ENCODE measurements around the gene FAM163B. TPM values are rescaled to one million over a fixed set of nuclear protein-coding genes. Genes with fewer than 3 reads are reported as not detected.

The FAM163B gene
- total and polyA plus RNA-seq, 2 donors from 2014 or later: 0.54 TPM; not detected in 1

- no peaks in the 10 kb centered on the region for H3K27me3 ChIP-seq (ENCODE audit: control insufficient read depth, insufficient read depth, low read length)
- FAIRE-seq (no peak), DNase-seq (peak in 1 of 5 donors; percentile 63)
- no peak overlapping the region for H3K9ac ChIP-seq (ENCODE audit: low read length in 3 of 3)
- no peak overlapping the region for H3K4me3 ChIP-seq (ENCODE audit: low read length in 3 of 3)
- peaks cover 0 to under 1% (median 0%) of the 10 kb centered on the region in 3 donors for H3K9me3 ChIP-seq (ENCODE audit: control insufficient read depth in 2 of 3, insufficient read depth in 1 of 3, low read length in 3 of 3)
- no peaks in the 10 kb centered on the region for H3K36me3 ChIP-seq (ENCODE audit: control insufficient read depth in 2 of 3, insufficient read depth in 3 of 3, low read length in 3 of 3)
- no peak overlapping the region for H3K27ac ChIP-seq (ENCODE audit: low read depth in 2 of 2, low read length in 2 of 2)
- no peaks in the 10 kb centered on the region for H3K4me1 ChIP-seq (ENCODE audit: control insufficient read depth in 2 of 3, insufficient read depth in 2 of 3, low read depth in 1 of 3, low read length in 3 of 3)
- no peak for TF ChIP-seq CTCF (IDR thresholded peaks at IDR 0.05; ENCODE audit: borderline replicate concordance, extremely low read depth, insufficient read depth)
- intact Hi-C loops (cut with DNase I): no loop called here
Observed at GRCh38 chr9:133591116-133591910, 17.9 kb downstream of the FAM163B start.

- Histone ChIP-seq H3K9me3 (ENCODE audit: control insufficient read depth in 2 of 3, insufficient read depth in 1 of 3, low read length in 3 of 3) (no peaks in the 10 kb centered on the region), H3K4me1 (ENCODE audit: control insufficient read depth in 2 of 3, insufficient read depth in 2 of 3, low read depth in 1 of 3, low read length in 3 of 3) (no peaks in the 10 kb centered on the region), H3K36me3 (ENCODE audit: control insufficient read depth in 2 of 3, insufficient read depth in 3 of 3, low read length in 3 of 3) (no peaks in the 10 kb centered on the region), H3K27ac (ENCODE audit: low read depth in 2 of 2, low read length in 2 of 2) (no peak overlapping the region), H3K4me3 (ENCODE audit: low read length in 3 of 3) (no peak overlapping the region), H3K9ac (ENCODE audit: low read length in 3 of 3) (no peak overlapping the region), H3K27me3 (ENCODE audit: control insufficient read depth, insufficient read depth, low read length) (no peaks in the 10 kb centered on the region)
- intact Hi-C loops (cut with DNase I): no loop called here
- DNase-seq: peak in 1 of 5 donors; percentile 44
- no peak for TF ChIP-seq CTCF (IDR thresholded peaks at IDR 0.05; ENCODE audit: borderline replicate concordance, extremely low read depth, insufficient read depth)
- no peak for FAIRE-seq
Observed at GRCh38 chr9:133590231-133590855, 18.8 kb downstream of the FAM163B start.

GRCh38 chr9:133589454-133590227 is 19.5 kb downstream of the FAM163B start:
- Histone ChIP-seq H3K9me3 (ENCODE audit: control insufficient read depth in 2 of 3, insufficient read depth in 1 of 3, low read length in 3 of 3) (no peaks in the 10 kb centered on the region), H3K27ac (ENCODE audit: low read depth in 2 of 2, low read length in 2 of 2) (no peak overlapping the region), H3K27me3 (ENCODE audit: control insufficient read depth, insufficient read depth, low read length) (no peaks in the 10 kb centered on the region), H3K4me1 (ENCODE audit: control insufficient read depth in 2 of 3, insufficient read depth in 2 of 3, low read depth in 1 of 3, low read length in 3 of 3) (peaks cover 0 to 2% (median 0%) of the 10 kb centered on the region in 3 donors), H3K36me3 (ENCODE audit: control insufficient read depth in 2 of 3, insufficient read depth in 3 of 3, low read length in 3 of 3) (no peaks in the 10 kb centered on the region), H3K4me3 (ENCODE audit: low read length in 3 of 3) (no peak overlapping the region), H3K9ac (ENCODE audit: low read length in 3 of 3) (no peak overlapping the region)
- peak in 1 of 5 donors; percentile 41 for DNase-seq
- no peak for FAIRE-seq
- intact Hi-C loops (cut with DNase I): no loop called here
- TF ChIP-seq CTCF (IDR thresholded peaks at IDR 0.05; ENCODE audit: borderline replicate concordance, extremely low read depth, insufficient read depth): peak; percentile 9

All from kidney (tissue), 14 donors.